HepG2 (cell line): Measurements from ENCODE around the gene PARD3. TPM values are rescaled to one million over a fixed set of nuclear protein-coding genes. Genes with fewer than 3 reads are reported as not detected.

Source experiments
- CC2D1A ChIP-seq: sonication (generic); formaldehyde crosslinking; IDR thresholded peaks from 2 replicates; pipeline ENCODE4 v1.8.1; 2023; ENCODE audit warnings: mild to moderate bottlenecking, missing genetic modification reagents
- ELF1 ChIP-seq: sonication (generic); formaldehyde crosslinking; IDR thresholded peaks from 2 replicates; pipeline ENCODE4 v1.4.0; 2020; ENCODE audit warnings: missing genetic modification reagents
- FOXP1 ChIP-seq, 2 experiments: fragments of 450-650 bp in 1 of 2; IDR thresholded peaks; 2 replicates each; pipeline ENCODE4 v1.6.1; 2017 to 2018; ENCODE audit warnings: antibody characterized with exemption in 1 of 2
- GTF2F1 ChIP-seq: fragments of 150-350 bp; IDR thresholded peaks from 2 replicates; pipeline ENCODE4 v1.6.1; 2014; ENCODE audit warnings: low read length
- HOXA9 ChIP-seq: sonication (generic); formaldehyde crosslinking; IDR thresholded peaks from 2 replicates; pipeline ENCODE4 v1.8.1; 2022; ENCODE audit warnings: missing genetic modification reagents, mild to moderate bottlenecking, moderate library complexity, borderline replicate concordance
- IRF2 ChIP-seq: IDR thresholded peaks from 2 replicates; pipeline ENCODE4 v1.6.1; 2018; ENCODE audit warnings: missing genetic modification reagents, missing compliant biosample characterization
- MED1 ChIP-seq: sonication (generic); formaldehyde crosslinking; IDR thresholded peaks from 2 replicates; pipeline ENCODE4 v1.4.0; 2020; ENCODE audit warnings: missing genetic modification reagents
- MIXL1 ChIP-seq: IDR thresholded peaks from 2 replicates; pipeline ENCODE4 v1.6.1; 2016
- MXD4 ChIP-seq: IDR thresholded peaks from 2 replicates; pipeline ENCODE4 v1.6.1; 2016; ENCODE audit warnings: mild to moderate bottlenecking, missing biosample characterization, missing genetic modification reagents
- MYNN ChIP-seq: sonication (generic); formaldehyde crosslinking; IDR thresholded peaks from 2 replicates; pipeline ENCODE4 v1.4.0; 2020; ENCODE audit warnings: mild to moderate bottlenecking, low read depth, missing genetic modification reagents
- NR2F2 ChIP-seq: IDR thresholded peaks from 2 replicates; pipeline ENCODE4 v1.6.1; 2012; ENCODE audit warnings: low read depth, inconsistent platforms, borderline replicate concordance
- SMARCC2 ChIP-seq: fragments of 450-650 bp; IDR thresholded peaks from 2 replicates; pipeline ENCODE4 v1.6.1; 2017; ENCODE audit warnings: antibody characterized with exemption, mild to moderate bottlenecking
- TBX2 ChIP-seq: sonication (generic); formaldehyde crosslinking; IDR thresholded peaks from 2 replicates; pipeline ENCODE4 v1.5.0; 2020; ENCODE audit warnings: missing genetic modification reagents, mild to moderate bottlenecking, borderline replicate concordance
- ZBTB21 ChIP-seq: sonication (generic); formaldehyde crosslinking; IDR thresholded peaks from 2 replicates; pipeline ENCODE4 v1.4.0; 2020; ENCODE audit warnings: missing genetic modification reagents
- ZBTB38 ChIP-seq: sonication (generic); formaldehyde crosslinking; IDR thresholded peaks from 2 replicates; pipeline ENCODE4 v1.5.1; 2020; ENCODE audit warnings: mild to moderate bottlenecking, missing genetic modification reagents
- ZFAT ChIP-seq: sonication (generic); formaldehyde crosslinking; conservative IDR thresholded peaks from 2 replicates; pipeline ENCODE4 v1.8.1; 2023; ENCODE audit warnings: missing genetic modification reagents, inconsistent platforms
- ZNF160 ChIP-seq: sonication (generic); formaldehyde crosslinking; IDR thresholded peaks from 2 replicates; pipeline ENCODE4 v1.8.0; 2022; ENCODE audit warnings: mild to moderate bottlenecking, inconsistent platforms, missing genetic modification reagents
- ZNF431 ChIP-seq: sonication (generic); formaldehyde crosslinking; IDR thresholded peaks from 2 replicates; pipeline ENCODE4 v1.9.0; 2022; ENCODE audit warnings: missing genetic modification reagents, low read depth, mild to moderate bottlenecking, borderline replicate concordance
- ZNF468 ChIP-seq: sonication (generic); formaldehyde crosslinking; IDR thresholded peaks from 2 replicates; pipeline ENCODE4 v1.8.0; 2022; ENCODE audit warnings: mild to moderate bottlenecking, moderate library complexity, missing genetic modification reagents
- ZNF550 ChIP-seq: sonication (generic); formaldehyde crosslinking; IDR thresholded peaks from 2 replicates; pipeline ENCODE4 v1.4.0; 2020; ENCODE audit warnings: mild to moderate bottlenecking, missing genetic modification reagents, borderline replicate concordance
- ZNF746 ChIP-seq: sonication (generic); formaldehyde crosslinking; IDR thresholded peaks from 2 replicates; pipeline ENCODE4 v1.8.0; 2022; ENCODE audit warnings: mild to moderate bottlenecking, missing genetic modification reagents
- polyA plus RNA-seq, 8 experiments: library from polyadenylated mRNA; depleted of rRNA in 3 of 8; stranded (reverse) in 7 of 8; unstranded in 1 of 8; fragments of >200 nt; fragmentation: Illumina TruSeq in 4 of 8; extraction: Trizol in 4 of 8; gene quantifications; 2 replicates each; pipeline versions ENCODE4 v1.2.1 to v1.2.3, GENCODE V29; 2011 to 2016; ENCODE audit warnings: low read depth in 4 of 8, missing spikeins in 1 of 8, mixed read lengths in 1 of 8; ENCODE audit not compliant: insufficient read depth in 1 of 8
- total RNA-seq, 5 experiments: library from RNA; depleted of rRNA; stranded (reverse); fragments of >200 nt; fragmentation: Illumina TruSeq; extraction: Trizol; gene quantifications; 2 replicates each; pipeline ENCODE4 v1.2.3, GENCODE V29; 2016; ENCODE audit warnings: low read depth in 1 of 5
- TF ChIP-seq, protein P1 (sequence below): sonication (generic); formaldehyde crosslinking; IDR thresholded peaks from 2 replicates; pipeline ENCODE4 v1.4.0; 2020; ENCODE audit warnings: missing genetic modification reagents
- TF ChIP-seq, protein P2 (sequence below): sonication (generic); formaldehyde crosslinking; IDR thresholded peaks from 2 replicates; pipeline ENCODE4 v1.5.0; 2020; ENCODE audit warnings: mild to moderate bottlenecking, missing genetic modification reagents, borderline replicate concordance
- TF ChIP-seq, protein P3 (sequence below): fragments of 450-650 bp; IDR thresholded peaks from 2 replicates; pipeline ENCODE4 v1.6.1; 2017
- TF ChIP-seq, protein P4 (sequence below): fragments of 450-650 bp; IDR thresholded peaks from 2 replicates; pipeline ENCODE4 v1.6.1; 2017; ENCODE audit warnings: mild to moderate bottlenecking

PARD3 gene
- total and polyA plus RNA-seq, 2 of the 13 experiments (the other 11 are each of a cell fraction or from before 2014, with no cell fraction given): 40.9 to 60.0 TPM

DNA sequence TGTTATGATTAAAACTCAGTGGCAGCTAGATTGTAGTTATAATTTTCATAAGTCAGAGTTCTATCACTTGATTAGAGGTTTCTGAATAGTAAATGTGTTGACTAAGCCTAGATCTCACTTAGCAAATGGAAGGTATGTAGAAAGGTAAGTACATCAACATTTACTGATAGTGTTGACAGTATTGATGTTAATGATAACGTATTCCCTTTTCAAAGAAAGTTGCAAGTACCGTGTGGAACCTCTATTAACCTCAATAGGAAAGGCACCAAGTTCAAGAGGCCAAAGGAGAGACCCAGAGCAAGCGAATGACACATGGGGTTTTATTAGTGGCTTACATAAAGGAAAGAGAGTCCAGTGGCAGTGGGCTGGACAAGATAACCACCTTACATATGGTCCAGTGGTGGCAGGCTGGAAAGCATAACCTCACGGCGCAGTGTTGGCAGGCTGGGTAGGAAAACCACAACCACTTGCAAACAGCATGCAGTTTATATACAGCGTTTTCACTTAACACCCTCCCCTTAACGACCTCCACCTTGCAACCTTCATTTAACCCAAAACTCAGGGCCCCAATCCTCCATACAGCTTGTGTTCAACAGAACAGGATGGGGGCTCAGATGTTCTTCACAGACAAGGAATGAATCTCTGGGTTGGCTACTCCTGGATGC is 611.0 kb downstream of the PARD3 start (continued):
- TF ChIP-seq, protein P1, sequence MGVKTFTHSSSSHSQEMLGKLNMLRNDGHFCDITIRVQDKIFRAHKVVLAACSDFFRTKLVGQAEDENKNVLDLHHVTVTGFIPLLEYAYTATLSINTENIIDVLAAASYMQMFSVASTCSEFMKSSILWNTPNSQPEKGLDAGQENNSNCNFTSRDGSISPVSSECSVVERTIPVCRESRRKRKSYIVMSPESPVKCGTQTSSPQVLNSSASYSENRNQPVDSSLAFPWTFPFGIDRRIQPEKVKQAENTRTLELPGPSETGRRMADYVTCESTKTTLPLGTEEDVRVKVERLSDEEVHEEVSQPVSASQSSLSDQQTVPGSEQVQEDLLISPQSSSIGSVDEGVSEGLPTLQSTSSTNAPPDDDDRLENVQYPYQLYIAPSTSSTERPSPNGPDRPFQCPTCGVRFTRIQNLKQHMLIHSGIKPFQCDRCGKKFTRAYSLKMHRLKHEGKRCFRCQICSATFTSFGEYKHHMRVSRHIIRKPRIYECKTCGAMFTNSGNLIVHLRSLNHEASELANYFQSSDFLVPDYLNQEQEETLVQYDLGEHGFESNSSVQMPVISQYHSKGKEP (CRISPR knock-in tag): no peak
- TF ChIP-seq ZNF160 (CRISPR knock-in tag): no peak
- no peak for TF ChIP-seq GTF2F1
- no peak for TF ChIP-seq MYNN (CRISPR knock-in tag)
- no peak for TF ChIP-seq ELF1 (CRISPR knock-in tag)
- TF ChIP-seq CC2D1A: no peak
- no peak for TF ChIP-seq ZBTB21 (CRISPR knock-in tag)
- TF ChIP-seq ZBTB38: 0 out of 2 replicates have a peak, but pooled peaks have one; percentile 14
- TF ChIP-seq MXD4 (CRISPR knock-in tag): no peak
- TF ChIP-seq ZNF746 (CRISPR knock-in tag): no peak
- no peak for TF ChIP-seq ZNF468 (CRISPR knock-in tag)
- peak; percentile 61; the same call in 1 of the 2 replicates for TF ChIP-seq TBX2
- no peak for TF ChIP-seq ZFAT (CRISPR knock-in tag)
- TF ChIP-seq MIXL1: 0 out of 2 replicates have a peak, but pooled peaks have one; percentile 21
- no peak for TF ChIP-seq ZNF431
- peak; percentile 33; the same call in 1 of the 2 replicates for TF ChIP-seq MED1 (CRISPR knock-in tag)
- TF ChIP-seq, protein P2, sequence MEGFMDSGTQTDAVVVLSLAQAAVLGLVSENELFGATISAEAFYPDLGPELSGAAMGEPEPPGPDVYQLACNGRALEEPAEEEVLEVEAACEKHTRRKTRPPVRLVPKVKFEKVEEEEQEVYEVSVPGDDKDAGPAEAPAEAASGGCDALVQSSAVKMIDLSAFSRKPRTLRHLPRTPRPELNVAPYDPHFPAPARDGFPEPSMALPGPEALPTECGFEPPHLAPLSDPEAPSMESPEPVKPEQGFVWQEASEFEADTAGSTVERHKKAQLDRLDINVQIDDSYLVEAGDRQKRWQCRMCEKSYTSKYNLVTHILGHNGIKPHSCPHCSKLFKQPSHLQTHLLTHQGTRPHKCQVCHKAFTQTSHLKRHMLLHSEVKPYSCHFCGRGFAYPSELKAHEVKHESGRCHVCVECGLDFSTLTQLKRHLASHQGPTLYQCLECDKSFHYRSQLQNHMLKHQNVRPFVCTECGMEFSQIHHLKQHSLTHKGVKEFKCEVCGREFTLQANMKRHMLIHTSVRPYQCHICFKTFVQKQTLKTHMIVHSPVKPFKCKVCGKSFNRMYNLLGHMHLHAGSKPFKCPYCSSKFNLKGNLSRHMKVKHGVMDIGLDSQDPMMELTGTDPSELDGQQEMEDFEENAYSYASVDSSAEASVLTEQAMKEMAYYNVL (CRISPR knock-in tag): no peak
- TF ChIP-seq SMARCC2: no peak
- no peak for TF ChIP-seq HOXA9 (CRISPR knock-in tag)
- TF ChIP-seq, protein P3, sequence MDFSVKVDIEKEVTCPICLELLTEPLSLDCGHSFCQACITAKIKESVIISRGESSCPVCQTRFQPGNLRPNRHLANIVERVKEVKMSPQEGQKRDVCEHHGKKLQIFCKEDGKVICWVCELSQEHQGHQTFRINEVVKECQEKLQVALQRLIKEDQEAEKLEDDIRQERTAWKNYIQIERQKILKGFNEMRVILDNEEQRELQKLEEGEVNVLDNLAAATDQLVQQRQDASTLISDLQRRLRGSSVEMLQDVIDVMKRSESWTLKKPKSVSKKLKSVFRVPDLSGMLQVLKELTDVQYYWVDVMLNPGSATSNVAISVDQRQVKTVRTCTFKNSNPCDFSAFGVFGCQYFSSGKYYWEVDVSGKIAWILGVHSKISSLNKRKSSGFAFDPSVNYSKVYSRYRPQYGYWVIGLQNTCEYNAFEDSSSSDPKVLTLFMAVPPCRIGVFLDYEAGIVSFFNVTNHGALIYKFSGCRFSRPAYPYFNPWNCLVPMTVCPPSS: no peak
- TF ChIP-seq FOXP1 (IDR thresholded peaks at IDR 0.05): no peak
- TF ChIP-seq FOXP1 (CRISPR knock-in tag; IDR thresholded peaks at IDR 0.05): peak; percentile 26; the same call in 1 of the 2 replicates
- no peak for TF ChIP-seq IRF2 (CRISPR knock-in tag)
- peak; percentile 54; the same call in 1 of the 2 replicates for TF ChIP-seq NR2F2
- TF ChIP-seq, protein P4, sequence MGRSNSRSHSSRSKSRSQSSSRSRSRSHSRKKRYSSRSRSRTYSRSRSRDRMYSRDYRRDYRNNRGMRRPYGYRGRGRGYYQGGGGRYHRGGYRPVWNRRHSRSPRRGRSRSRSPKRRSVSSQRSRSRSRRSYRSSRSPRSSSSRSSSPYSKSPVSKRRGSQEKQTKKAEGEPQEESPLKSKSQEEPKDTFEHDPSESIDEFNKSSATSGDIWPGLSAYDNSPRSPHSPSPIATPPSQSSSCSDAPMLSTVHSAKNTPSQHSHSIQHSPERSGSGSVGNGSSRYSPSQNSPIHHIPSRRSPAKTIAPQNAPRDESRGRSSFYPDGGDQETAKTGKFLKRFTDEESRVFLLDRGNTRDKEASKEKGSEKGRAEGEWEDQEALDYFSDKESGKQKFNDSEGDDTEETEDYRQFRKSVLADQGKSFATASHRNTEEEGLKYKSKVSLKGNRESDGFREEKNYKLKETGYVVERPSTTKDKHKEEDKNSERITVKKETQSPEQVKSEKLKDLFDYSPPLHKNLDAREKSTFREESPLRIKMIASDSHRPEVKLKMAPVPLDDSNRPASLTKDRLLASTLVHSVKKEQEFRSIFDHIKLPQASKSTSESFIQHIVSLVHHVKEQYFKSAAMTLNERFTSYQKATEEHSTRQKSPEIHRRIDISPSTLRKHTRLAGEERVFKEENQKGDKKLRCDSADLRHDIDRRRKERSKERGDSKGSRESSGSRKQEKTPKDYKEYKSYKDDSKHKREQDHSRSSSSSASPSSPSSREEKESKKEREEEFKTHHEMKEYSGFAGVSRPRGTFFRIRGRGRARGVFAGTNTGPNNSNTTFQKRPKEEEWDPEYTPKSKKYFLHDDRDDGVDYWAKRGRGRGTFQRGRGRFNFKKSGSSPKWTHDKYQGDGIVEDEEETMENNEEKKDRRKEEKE: no peak
- TF ChIP-seq ZNF550 (CRISPR knock-in tag): no peak
